DND-41 (cell line): Measurements from ENCODE around the gene PLAC1.

Experiments
- EZH2 ChIP-seq: IDR thresholded peaks from 3 replicates; pipeline ENCODE4 v1.6.1; 2012; ENCODE audit warnings: borderline replicate concordance, low read depth, mild to moderate bottlenecking, moderate library complexity, low read length, inconsistent platforms; ENCODE audit not compliant: severe bottlenecking
- TF ChIP-seq, protein P1 (sequence below): IDR thresholded peaks from 2 replicates; pipeline ENCODE4 v1.5.1; 2012; ENCODE audit warnings: borderline replicate concordance, low read length, moderate library complexity, mild to moderate bottlenecking; ENCODE audit not compliant: poor library complexity, severe bottlenecking; ENCODE audit errors: extremely low read depth

DNA sequence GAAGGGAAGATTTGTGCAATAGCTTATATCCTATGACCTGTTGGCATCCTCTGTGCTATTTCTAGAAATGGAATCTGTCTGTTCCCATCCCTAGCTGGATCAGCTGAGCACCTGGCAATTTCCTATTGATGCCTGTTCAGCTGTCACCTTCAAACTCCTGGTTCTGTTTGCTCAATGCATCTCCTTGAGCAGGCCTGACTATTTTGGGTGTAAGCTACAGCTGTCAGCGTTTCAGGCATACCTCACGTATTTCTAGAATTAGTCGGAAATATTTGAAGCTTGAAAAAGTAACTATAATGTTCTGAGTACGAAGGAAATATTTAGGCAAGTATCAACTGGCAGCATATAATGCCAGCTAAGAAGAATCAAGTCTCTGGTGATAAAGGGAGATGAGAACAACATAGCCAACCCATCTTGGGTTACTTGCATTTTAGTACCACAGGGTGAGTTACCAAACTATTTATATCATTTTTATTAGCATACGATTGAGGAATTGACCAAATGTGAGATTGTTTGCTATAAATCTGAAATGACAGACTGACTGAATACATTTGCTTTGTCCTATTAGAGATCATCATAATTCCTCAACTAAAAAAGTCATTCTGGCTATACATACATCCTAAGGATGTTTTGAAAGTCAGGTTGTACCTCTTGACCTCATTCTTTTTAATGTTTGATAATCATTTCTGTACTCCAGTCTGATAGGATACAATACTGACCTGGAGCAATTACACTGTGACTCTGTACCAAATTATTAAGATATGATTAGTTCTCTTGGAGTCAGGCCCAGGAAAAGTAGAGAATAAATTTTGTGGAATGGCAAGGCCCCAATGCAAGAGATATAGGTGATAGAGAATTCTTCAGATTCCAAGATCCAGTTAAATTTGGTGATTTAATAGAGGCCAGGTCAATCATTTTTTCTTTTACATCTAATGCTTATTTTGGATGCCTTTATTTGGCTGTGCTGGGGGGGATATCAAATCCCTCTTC lies 36.4 kb upstream of the PLAC1 start:
- TF ChIP-seq EZH2 = no peak
- TF ChIP-seq, protein P1, sequence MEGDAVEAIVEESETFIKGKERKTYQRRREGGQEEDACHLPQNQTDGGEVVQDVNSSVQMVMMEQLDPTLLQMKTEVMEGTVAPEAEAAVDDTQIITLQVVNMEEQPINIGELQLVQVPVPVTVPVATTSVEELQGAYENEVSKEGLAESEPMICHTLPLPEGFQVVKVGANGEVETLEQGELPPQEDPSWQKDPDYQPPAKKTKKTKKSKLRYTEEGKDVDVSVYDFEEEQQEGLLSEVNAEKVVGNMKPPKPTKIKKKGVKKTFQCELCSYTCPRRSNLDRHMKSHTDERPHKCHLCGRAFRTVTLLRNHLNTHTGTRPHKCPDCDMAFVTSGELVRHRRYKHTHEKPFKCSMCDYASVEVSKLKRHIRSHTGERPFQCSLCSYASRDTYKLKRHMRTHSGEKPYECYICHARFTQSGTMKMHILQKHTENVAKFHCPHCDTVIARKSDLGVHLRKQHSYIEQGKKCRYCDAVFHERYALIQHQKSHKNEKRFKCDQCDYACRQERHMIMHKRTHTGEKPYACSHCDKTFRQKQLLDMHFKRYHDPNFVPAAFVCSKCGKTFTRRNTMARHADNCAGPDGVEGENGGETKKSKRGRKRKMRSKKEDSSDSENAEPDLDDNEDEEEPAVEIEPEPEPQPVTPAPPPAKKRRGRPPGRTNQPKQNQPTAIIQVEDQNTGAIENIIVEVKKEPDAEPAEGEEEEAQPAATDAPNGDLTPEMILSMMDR = no peak
